DMS153 (cell line): ENCODE results near the gene SLC6A16.
"Not testable (repeated sequence)": the region's sequence is repeated elsewhere in the genome, so short reads cannot be mapped to it uniquely, and the experiment has no call there.

Experiments
- DNase-seq: peaks from one replicate; lab custom pipeline; 2025; lab: John Stamatoyannopoulos, UW

The SLC6A16 gene

DNA sequence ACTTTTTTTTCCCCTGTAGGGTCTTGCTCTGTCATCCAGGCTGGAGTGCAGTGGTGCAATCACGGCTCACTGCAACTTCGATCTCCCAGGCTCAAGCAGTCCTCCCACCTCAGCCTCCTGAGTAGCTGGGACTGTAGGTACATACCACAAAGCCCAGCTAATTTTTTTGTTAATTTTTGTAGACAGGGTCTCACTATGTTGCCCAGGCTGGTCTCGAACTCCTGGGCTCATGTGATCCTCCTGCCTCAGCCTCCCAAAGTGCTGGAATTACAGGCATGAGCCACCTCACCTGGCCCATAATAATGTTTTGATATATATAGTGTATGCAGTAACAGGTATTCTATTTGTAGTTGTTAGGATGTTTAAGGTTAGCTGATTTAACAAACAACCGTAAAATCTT, 6.2 kb upstream of the SLC6A16 start:
- not testable (repeated sequence) for DNase-seq

DNA sequence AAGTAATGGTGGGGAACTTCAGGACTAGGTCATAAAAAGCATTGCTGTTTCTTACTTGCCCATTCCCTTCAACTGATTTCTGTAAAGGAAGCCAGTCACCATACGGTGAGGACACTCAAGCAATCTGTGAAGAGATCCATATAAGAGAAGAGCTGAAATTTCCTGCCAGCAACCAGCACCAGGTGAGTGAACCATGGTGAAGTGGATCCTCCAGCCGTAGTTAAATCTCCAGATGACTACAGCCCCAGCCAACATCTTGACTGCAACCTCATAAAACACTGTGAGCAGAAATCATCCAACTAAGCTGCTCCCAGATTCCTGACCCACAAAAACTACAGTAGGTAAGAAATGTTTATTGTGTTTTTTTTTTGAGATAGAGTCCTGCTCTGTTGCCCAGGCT, 3.8 kb upstream of the SLC6A16 start:
- DNase-seq: no peak

GRCh38 chr19:49327878-49328544, 3.0 kb upstream of the SLC6A16 start:
- DNase-seq: no peak

DNA sequence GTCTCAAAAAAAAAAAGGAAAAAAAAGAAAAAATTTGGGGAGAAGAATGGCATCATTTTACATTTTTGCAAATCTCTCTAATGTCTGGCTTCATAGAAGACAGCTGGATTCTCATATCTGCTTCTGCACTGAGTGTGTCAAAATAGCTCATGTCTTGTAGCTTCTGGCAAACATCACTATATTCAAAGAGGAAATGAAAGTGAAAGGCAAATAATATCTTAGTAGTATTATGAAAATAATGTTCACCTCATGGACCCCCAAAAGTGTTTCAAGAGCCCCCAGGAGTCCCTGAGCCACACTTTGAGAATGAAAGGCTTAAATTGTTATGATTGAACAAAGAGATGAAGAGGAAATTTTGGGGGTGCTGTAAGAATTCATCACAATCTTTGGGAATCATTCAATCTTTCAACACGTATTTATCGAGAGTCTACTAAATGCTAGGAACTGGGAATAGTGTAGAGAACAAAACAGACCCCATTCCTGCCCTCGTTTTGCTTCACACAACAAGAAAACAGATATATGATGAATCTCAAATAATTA, 1.2 kb upstream of the SLC6A16 start:
- DNase-seq: no peak

- DNase-seq: not testable (repeated sequence)
These were observed 765 bp upstream of the SLC6A16 start for GRCh38 chr19:49325756-49326155.

DNA sequence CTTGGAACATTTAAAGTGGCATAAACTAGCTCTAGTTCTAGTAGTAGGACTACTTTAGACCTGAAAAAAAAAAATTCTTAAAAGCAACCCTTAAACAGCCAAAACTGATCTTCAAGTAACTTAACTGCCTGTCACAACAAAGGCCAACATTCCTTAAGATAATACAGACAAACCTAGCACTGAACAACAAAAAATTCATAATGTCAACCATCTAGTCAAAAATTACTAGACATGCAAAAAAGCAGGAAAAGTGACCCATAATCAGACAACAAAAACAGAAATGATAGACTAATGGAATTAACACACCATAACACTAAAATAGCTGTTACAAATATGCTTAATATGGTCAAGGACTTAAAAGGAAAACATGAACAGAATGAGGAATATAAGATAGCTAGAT, 6.7 kb downstream of the SLC6A16 start:
- DNase-seq: no peak

DNA sequence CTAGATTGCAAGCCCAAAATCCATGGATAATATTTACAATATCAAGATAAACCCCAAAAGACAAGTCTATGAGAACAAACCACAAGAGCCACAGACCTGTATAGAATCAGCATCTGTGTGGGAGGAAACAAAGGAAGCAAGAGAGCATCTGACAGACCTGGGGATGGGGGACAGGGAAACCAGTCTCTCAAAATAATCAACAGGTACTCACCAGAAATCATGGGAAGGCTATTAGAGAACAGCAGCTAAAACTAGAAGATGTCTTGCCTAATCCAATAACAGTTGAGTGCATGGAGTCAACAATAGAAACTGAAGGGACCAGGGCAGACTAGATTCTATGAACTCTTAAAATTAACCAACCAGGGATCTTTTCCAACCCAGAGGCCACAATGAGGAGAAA, 8.7 kb downstream of the SLC6A16 start:
- no peak for DNase-seq

DNA sequence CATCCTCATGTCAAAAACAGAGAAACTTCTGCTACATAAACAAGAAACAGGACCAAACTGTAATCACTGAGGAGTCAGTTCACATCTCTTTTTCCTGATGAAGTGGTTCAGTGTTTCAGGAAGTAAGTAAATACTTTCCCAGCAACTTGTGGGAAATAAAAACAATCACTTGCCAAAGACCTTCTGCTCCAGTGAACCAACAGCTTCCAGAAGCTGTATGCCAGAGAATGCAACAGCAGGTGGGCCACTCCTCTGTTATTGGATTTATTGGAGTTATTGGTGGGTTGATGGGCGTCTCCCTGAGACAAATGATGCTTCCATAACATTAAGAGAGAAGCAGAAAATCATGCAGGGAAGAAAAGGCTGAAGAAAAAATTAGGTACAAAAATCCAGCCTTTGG, 9.9 kb downstream of the SLC6A16 start:
- DNase-seq: no peak

GRCh38 chr19:49309087-49309486, 15.9 kb downstream of the SLC6A16 start:
- no peak for DNase-seq

DNA sequence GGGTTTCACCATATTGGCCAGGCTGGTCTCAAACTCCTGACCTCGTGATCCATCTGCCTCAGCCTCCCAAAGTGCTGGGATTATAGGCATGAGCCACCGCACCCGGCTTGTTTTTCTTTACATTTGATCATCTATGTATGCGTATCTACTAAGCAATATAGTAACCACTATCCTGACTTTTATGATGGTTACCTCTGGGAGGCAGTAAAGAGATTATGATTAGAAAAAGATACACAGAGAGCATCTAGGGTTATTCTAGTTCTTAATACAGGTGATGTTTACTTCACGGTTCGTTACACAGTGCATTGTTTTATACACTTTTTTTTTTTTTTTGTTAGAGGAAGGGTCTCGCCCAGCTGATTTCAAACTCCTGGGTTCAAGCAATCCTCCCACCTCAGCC, 18.3 kb downstream of the SLC6A16 start:
- not testable (repeated sequence) for DNase-seq

DNA sequence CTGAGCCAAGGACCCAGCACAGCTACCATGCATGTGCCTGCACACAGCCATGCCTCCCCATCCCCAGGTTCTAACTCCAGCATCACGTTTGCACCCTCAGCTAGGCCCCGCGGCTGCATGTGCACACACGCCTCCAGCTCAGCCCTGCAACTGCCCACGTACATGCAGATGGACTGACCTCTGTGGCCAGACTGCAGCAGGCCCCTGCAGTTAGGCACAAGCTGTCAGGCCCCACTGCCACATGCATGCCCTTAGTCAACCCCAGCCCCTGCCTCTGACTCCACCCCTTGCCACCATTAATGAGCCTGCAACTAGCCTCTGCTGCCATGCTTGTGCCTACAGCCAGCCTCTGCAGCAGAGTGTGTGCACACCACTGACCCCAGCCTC, 23.1 kb downstream of the SLC6A16 start:
- no peak for DNase-seq

GRCh38 chr19:49301165-49301865, 23.7 kb downstream of the SLC6A16 start:
- no peak for DNase-seq

DNA sequence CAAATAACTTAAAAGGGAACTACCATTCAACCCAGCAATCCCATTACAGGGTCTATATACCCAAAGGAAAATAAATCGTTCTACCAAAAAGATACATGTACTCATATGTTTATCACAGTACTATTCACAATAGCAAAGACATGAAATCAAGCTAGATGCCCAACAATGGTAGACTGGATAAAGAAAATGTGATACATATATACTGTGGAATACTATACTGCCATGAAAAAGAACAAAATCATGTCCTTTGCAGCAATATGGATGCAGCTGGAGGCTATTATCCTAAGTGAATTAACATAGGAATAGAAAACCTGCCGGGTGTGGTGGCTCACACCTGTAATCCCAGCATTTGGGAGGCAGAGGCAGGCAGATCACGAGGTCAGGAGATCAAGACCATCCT, 26.3 kb downstream of the SLC6A16 start:
- DNase-seq: not testable (repeated sequence)

DNA sequence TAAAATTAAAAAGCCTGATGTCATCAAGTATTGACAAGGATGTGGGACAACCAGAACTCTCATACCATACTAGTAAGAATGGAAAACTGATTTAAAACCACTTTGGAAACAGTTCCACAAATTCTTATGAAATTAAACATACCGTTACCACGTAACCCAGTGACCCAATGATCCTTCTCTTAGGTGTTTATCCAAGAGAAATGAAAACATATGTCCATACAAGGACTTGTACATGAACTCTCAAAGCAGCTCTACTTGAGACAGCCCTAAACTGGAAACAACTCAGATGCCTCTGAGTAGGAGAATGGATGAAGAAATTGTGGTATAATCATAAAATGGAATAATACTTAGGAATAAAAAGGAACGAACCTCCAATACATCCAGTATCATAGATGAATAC, 27.6 kb downstream of the SLC6A16 start:
- DNase-seq: no peak

DNA sequence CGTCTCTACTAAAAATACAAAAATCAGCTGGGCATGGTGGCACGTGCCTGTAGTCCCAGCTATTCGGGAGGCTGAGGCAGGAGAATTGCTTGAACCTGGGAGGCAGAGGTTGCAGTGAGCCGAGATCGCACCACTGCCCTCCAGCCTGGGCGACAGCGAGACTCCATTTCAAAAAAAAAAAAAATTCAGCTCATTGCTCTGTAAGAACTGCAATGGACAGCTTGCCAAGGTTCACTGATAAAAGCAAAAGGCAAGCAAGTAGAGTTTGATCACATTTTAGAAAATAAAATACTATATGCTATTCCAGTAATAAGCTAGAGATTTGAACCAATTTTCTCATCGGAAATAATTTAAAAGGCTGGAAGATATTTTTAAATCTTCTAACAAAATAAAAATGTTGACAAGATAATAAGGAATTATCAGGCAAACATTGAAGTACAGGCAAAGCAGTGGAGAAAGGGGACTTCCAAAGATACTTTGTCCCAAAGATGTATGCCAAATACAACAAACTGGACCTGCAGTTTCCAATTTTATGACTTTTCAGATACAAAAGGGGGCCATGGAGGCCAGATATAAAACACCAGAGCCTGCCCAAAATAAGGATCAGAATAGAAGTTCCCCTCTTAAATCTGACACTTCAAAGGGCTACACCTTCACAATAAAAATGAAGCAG, 29.6 kb downstream of the SLC6A16 start:
- DNase-seq: no peak

DNA sequence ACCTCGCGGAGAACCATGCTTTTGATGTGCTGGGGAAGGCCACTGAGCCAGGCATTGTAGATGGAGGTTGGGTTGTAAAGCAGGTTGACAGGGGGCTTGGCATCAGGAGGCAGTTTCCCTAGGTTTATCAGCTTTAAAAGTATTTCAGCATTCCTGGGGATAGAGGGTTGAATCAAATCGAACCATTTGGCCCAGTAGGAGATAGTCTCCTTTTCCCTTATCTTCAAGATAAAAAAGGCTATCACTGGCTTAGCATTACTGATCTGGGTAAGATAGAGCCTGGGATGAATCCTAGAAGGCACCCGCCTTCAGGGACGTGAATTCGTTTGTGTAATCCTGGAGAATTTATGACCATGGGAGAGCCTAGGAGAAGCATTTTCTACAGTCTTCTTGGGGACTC, 30.6 kb downstream of the SLC6A16 start:
- no peak for DNase-seq

GRCh38 chr19:49290517-49290916, 34.5 kb downstream of the SLC6A16 start:
- DNase-seq: no peak

- not testable (repeated sequence) for DNase-seq
These were observed 35.7 kb downstream of the SLC6A16 start for GRCh38 chr19:49289286-49289685.

- not testable (repeated sequence) for DNase-seq
These were observed 36.8 kb downstream of the SLC6A16 start for GRCh38 chr19:49288205-49288604.

DNA sequence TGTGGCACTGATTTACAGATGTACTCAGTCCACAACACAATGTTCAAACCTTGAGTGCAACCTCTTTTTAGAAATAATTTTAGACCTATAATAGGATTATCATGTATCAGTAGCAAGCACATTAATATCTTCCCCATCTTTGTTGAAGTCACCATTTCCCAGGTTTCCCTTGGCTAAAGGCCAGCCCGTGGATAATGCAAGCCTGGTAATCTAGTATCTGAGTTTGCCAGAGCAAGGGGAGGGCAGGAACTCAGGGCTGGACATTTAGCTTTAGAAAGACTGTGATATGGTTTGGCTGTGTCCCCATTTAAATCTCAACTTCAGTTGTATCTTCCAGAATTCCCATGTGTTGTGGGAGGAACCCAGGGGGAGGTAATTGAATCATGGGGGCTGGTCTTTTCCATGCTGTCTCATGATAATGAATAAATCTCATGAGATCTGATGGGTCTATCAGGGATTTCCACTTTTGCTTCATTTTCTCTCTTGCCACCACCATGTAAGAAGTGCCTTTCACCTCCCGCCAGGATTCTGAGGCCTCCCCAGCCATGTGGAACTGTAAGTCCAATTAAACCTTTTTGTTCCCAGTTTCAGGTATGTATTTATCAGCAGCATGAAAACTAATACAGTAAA, 37.7 kb downstream of the SLC6A16 start:
- DNase-seq: no peak

DNA sequence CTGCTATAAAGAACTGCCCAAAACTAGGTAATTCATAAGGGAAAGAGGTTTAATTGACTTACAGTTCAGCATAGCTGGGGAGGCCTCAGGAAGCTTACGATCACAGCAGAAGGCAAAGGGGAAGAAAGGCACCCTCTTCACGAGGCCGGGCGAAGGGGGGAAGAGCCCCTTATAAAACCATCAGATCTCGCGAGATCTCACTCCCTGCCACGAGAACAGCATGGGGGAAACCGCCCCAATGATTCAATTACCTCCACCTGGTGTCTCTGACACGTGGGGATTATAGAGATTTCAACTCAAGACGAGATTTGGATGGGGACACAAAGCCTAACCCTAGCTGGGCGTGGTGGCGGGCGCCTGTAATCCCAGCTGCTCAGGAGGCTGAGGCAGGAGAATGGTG, 42.8 kb downstream of the SLC6A16 start:
- no peak for DNase-seq

GRCh38 chr19:49272204-49272603, 52.8 kb downstream of the SLC6A16 start:
- no peak for DNase-seq
